GM10266 (cell line): ENCODE data around the gene LCE1F.

Experiments used
- DNase-seq: peaks from one replicate; pipeline ENCODE4 v3.0.0; 2012; ENCODE audit errors: extremely low spot score
- CTCF ChIP-seq: IDR thresholded peaks from 2 replicates; pipeline ENCODE4 v1.5.1; 2012; ENCODE audit warnings: mild to moderate bottlenecking, low read depth; ENCODE audit not compliant: control insufficient read depth, insufficient read depth; ENCODE audit errors: missing control alignments

Gene LCE1F

GRCh38 chr1:152776361-152776760 lies 1.4 kb downstream of the LCE1F start:
- no peak for DNase-seq
- TF ChIP-seq CTCF: no peak

- DNase-seq: peak; percentile 26
- peak; percentile 34 for TF ChIP-seq CTCF
Measured at GRCh38 chr1:152777510-152778137, 2.7 kb downstream of the LCE1F start.

- no peak for DNase-seq
- TF ChIP-seq CTCF: no peak
Measured at GRCh38 chr1:152783095-152783494, 8.2 kb downstream of the LCE1F start.

- DNase-seq: no peak
- TF ChIP-seq CTCF: no peak
Measured at GRCh38 chr1:152786077-152786476, 11.1 kb downstream of the LCE1F start, which contains the start of gene LCE1E. LCE1E (plus strand) TSS chr1:152786257; CDS start chr1:152787300, 1,043 bp downstream.

DNA sequence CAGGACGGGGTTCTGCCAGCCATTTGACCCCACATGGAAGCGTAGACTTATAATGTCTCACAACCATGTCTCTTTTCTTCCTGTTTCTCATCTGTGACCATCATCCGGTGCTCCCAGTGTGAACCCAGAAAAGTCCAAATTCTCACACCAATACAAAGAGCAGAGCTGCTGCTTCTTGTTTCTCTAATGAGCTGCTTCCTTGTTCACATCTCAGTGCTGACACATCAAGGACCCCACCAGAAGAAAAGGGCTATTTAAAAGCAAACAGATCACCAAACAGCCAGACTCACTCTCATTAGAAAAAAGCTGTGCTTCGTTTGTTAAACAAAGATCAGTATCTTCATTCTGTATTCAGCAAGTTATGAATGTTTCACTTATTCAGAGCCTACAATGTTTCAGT lies 20.7 kb downstream of the LCE1F start:
- DNase-seq: no peak
- TF ChIP-seq CTCF: no peak

DNA sequence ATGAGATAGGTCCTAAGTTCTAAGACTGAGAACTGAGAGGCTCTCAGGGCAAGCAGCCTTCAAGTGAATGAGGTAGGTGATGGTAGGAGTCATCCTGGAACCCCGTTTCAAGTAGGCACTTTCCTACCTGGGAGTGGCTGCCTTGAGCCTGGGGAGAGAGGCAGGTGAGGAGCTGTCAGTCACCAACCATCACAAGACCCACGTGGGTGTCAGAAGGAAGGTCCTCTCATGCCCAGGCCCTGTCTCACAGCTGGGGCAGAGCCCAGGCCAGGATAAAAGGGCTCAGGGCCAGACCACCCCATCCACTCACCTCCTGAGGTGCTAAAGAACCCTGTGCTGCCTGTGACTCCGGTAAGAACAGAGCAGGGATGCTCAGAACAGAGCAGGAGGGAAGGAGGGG lies 21.5 kb downstream of the LCE1F start, which contains the start of gene LCE1D:
TSS of gene LCE1D (plus strand) at position 301 of the 400 bp plus-strand sequence. CDS start 1,074 bp downstream, outside the sequence.
- DNase-seq: no peak
- no peak for TF ChIP-seq CTCF

- DNase-seq: no peak
- no peak for TF ChIP-seq CTCF
Measured at GRCh38 chr1:152801333-152801732, 26.4 kb downstream of the LCE1F start.
